Heart left ventricle (tissue), 13 donors: Measurements from ENCODE around the gene SMAD5.

Source experiments
- CTCF ChIP-seq, 12 donors: fragments of 200-600 bp; sonication (generic) in 4 of 12; IDR thresholded peaks; one replicate each; pipeline versions ENCODE4 v1.5.0 to v1.8.0; 2018 to 2022; ENCODE audit warnings: antibody characterized with exemption in 12 of 12, mild to moderate bottlenecking in 5 of 12
- POLR2A ChIP-seq, 2 donors: fragments of 450-650 bp; IDR thresholded peaks; one replicate each; pipeline ENCODE4 v1.6.1; 2017; ENCODE audit warnings: antibody characterized with exemption in 2 of 2, mild to moderate bottlenecking in 2 of 2, moderate library complexity in 2 of 2
- donor health status: ischemic (EF 13 %, LVEDD 7.1; RV severe dilation, severe dysfunction).
- donor health status: DM: no; HTN: yes; CAD: no.
- donor health status: DM: no; HTN: no; CAD: no.
- donor health status: ischemic (EF 25% LVEDD 6.9; RV normal size, moderate dysfunction).
- donor health status: ischemic (EF 25% LVEDD 5.7; RV mildly dilated, moderate dysfunction).
- donor health status: ischemic (EF 35%, LVEDD 5.7; RV mildly dilated, moderate dysfunction).
- donor health status: nonischemic (EF 11% LVEDD 7.7; RV severe dilation, severe dysfunction).
- donor health status: DM: yes; HTN: yes; CAD: no.
- donor health status: PGD.
- donor health status: ischemic (EF 29% LVEDD 5.4; RV normal size, mild dysfunction).
- donor health status: nonischemic (EF 23%, LVEDD 6.1; RV moderate dilation, normal function).

GRCh38 chr5:136188859-136189258, 56.2 kb downstream of the SMAD5 start:
- no peak for TF ChIP-seq CTCF (IDR thresholded peaks at IDR 0.05)
- TF ChIP-seq POLR2A (IDR thresholded peaks at IDR 0.05): no peak
